Endothelial cell of hepatic sinusoid (primary cell): Measurements from ENCODE around the gene NRF1.

Experiments
- in situ Hi-C: cut with HindIII; loops from 2 replicates; pipeline ENCODE4 v1.10.0; 2017; ENCODE audit warnings: low sequenced_read_pairs

Gene NRF1

DNA sequence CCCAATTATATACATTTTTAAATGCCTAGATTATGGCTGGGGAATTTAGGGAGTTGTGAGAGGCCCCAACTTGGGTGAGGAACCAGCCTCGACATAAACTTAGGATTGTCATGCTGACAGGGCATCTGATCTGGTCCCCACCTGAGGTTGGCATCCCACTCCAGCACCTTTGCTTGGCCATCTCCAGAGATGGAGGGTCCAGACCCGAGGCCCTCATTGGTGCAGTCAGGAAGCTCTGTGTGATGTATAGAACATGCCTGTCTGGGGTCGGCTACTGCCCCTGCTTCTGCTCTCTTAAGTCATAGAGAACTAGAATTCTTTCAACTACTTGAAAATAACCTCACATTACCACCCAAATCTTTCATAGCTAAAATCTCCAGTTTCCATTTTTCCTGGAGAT, 153.8 kb downstream of the NRF1 start:
- in situ Hi-C loops = no loop called here

DNA sequence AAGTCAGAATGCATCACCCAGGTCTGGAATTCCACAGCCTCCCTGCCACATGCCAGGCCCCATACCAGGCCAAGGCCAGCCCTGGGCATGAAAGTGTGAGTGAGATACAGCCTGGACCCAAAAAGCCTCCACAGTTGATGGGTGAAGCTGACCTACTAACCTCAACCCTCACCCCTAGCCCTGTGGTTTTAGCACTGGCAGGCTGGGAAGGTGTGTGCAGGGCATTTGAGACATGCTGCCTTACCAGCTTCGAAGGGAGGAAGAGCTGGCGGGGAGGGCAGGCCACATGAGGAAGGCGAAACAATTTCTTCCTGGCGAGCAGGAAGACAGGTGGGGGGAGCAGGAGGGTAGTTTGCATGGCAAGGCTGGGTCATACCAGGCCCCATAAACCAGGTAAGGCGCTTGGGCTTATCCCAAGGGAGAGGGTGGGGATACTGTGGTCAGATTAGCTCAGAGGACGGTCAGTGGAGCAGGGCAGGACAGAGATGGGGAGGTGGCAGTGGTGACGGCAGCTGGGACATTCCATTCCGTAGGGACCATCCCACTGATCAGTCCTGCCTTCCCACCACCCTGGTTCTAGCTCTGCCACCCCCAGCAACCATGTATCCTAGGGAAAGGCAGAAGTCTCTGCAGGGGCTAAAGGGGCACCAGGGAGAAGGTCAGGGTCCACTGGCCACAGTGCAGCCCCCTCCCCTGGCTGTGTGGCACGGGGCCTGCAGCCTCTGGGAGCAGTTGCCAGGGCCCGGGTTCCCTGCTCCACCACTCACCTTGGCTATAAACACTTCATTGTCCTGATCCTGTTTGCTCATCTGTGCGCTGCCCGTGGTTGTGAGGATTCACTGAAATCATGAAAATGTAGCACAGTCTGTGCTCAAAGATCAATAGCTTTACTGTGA, 155.8 kb downstream of the NRF1 start:
- in situ Hi-C loops = no loop called here

DNA sequence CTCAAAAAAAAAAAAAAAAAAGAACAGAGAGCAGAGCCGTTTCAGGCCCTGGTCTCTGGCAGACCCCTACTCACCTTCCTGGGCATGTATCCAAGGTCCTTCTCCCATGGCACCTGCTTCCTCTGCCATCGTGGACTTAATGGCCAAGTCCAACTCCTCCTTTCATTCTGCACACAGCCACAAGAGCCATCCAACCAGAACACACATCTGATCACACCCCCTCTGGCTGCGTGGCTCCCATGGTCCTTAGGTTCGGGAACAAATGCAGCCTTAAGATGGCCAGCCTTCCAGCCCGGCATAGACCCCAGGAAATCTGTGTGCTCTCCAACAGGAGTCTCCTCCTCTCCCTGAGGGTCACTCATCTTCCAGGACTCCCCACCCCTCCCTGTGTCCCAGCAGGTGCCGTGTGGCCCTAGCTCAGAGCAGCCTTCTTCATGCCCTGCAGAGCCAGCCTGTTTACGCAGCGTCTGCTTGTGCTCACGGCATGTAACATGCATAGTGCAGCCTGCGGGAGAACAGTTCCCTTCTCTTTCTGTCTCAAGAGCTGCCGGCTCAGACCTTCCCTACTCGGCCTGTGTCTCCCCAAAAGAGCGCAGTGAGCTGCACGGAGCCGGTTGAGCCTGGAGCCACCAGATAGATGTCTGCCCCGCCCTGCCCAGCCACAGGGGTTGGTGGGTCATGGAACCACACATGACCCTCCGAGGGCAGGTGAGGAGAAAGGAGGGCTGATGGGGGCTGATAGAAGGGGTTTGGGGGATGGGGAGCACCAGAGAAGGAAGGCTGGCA, 157.3 kb downstream of the NRF1 start:
- in situ Hi-C loops = no loop called here

GRCh38 chr7:129769400-129769774, 157.9 kb downstream of the NRF1 start:
- in situ Hi-C loops = no loop called here

DNA sequence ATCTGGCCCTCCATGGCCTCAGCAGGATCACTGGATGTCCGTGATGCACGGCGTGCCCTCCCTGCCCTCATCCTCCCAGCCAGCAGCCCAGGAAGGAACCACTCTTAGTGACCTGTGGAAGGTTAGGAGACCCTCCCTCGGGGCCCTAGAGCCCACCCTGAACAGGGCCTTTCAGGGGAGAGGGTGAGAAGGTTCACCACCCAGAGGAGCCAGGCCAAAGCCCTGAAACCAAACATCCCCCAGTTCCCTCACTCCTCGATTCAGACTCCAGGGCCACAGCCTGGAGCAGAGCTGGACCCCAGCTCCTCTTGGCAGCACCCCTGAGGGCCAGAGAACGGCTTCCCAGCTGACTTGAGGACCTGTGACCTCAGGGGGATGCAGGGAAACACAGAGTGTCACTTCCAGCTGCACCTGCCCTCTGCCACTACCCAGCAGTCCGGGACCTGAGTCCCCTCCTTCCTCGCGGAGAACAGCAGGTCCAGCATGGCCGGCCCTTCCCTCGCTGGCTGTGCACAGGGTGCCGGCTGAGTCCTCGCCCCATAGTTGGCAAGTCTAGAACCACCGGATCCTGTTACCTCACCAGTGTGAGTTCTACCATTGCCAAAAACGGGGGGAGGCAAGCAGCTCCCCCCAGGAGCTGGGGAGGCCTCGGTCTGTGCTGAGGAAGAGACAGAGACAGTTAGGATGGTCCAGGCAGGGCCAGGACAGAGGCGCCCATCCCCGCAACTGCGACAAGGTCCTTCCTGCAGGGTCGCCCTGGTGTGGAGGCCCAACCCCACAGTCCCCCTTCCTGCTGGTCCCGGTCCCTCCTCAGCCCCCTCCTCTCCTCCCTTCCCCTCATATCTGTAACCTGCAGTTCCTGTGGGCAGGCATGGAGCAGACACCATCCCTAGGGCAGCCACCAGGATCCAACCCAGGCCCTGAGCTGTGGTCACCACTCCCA, 158.6 kb downstream of the NRF1 start:
- in situ Hi-C loops = no loop called here

- in situ Hi-C loops = no loop called here
These were observed 159.8 kb downstream of the NRF1 start for GRCh38 chr7:129771201-129771927.

DNA sequence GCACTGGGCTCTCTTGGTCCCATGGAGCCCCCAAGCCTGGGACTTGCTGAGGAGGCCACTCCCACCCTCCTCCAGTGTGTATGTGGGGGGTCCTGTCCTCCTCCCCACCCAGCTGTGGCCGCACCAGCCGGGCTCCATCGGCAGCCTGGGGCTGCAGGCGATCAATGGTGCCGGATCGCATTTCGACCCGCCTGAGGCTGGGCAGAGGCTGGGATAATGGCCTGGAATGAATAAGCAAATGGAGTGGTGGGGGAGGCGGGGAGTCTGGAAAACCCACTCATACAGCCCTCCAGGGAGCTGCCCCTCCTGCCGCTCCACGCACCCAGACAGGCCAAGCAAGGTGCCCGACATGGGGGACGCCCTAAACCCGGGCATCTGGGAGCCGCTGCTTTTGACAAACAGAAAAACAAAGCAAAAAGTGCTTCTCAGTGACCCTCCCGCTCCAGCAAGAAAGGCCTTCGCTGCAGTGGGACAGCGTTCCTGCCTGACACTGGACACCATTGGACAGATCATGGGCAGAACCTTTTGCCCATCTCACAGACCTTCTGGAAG, 160.5 kb downstream of the NRF1 start:
- in situ Hi-C loops = no loop called here

GRCh38 chr7:129772646-129773280, 161.2 kb downstream of the NRF1 start:
- in situ Hi-C loops = no loop called here

DNA sequence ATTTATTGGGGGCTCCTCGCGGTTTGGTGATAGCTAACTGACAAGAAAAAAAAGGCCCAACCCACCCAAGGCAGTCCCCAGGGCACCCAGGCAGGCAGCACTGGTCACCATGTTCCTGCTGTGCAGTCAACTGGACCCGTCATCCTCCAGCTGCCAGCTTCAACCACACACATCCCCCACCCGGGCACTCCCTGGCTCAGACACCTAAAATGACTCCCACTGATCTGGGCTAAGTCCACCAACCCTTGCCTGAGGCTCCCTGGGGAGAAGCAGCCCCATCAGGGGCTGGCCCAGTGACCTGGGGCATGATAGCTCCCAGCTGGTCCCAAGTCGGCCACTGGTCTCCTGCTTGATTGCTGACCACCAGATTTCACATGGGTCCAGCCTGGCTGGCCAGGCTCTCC, 161.8 kb downstream of the NRF1 start:
- in situ Hi-C loops = no loop called here

DNA sequence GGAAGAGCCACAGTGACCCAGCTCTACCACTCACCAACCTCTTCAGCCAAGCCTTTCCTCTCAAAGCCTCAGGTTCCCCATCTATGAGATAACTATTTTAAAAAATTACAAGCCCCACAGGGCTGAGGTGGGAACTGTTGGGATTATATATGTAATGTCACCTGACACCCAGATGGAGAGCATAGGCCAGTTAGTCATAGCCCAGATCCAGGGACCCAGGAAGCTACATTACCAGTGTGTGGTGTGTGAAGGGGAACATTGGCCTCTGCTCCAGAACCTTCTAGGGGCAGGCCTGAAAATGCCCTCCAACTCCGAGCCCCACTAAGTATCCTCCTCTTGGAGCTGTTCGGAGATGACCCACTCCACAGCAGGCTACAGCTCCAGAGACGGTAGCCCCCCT, 162.4 kb downstream of the NRF1 start:
- in situ Hi-C loops = no loop called here

DNA sequence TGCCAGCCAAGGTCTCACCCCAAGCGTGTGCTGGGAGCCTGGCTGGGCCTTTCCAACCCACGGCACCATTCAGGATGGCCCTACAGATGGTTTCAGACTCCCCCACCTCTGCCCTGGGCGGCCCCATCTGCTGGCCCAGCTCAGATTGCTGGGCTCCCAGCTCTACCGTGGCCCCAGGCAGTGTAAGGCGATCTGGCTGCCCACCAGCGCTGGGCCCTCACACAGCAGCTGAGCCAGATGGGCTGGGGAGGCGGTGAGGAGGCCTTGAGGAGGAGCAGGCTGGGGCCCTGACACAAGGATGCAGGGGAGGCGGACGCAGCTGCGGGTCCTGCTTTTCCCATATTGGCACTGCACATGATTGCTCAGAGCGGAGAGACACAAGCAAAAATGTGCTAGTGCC, 162.8 kb downstream of the NRF1 start:
- in situ Hi-C loops = no loop called here

GRCh38 chr7:129774871-129775694, 163.6 kb downstream of the NRF1 start:
- in situ Hi-C loops = no loop called here

DNA sequence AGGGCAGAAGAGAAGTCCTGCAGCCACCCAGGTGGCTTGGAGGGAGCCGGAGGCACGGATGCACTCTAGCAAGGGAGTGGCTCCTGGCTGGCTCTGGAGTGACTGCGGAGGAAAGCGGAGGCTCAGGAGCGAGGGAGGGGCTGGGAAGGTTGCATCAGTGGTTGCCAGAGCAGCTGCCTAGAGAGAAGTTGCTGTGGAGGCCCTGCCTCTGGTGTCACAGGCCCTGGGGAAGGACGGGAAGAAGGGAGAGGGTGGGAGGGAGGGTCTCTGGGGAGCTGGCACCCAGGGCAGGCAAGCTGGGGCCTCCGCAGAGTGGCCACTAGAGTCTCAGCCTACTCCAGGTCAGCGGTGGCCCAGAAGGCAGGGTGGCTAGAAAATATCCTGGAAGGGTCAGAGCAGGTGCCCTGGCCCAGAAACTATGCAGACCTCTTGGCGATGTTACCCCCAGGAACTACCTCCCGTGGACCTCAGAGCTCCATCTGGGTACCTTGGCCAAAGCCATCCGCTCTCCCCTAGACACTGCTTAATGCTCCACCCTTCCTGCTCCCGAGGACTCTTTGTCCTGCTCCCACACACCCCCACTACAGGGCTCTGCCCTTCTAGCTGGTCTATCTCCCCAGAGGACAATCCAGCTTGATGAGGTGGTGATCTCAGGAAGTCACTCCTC, 164.3 kb downstream of the NRF1 start:
- in situ Hi-C loops = no loop called here

- in situ Hi-C loops = no loop called here
These were observed 164.8 kb downstream of the NRF1 start for GRCh38 chr7:129776362-129776722.

DNA sequence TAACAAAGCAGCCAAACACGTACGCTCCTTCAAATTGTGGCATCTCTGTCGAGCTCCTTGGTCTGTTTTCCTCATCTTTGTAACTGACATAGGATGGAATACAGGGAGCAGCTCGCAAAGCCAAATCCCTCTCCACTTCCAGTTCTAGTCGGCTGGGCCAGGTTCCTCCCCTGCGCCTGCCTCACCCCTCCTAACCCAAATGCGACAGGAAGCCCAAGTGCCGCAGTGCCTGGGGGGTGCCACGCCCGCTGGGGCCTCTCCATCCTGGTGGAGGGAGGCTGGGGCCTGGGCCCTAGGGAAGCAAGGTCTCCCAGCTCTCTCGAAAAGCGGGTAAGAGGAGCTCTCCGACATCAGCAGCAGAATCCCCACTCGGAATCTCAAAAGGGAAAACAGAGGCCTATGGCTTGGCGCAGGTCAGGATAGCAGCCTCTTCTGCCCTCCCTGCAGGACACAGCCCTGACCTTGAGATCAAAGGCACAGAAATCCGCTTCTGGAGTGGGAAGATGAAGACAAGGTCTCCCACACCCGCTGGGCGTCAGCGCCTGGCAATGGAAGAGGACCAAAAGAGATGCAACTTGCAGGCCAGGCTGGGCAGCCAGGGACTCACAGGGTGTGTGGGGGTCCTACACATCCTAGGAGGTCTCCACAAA, 165.8 kb downstream of the NRF1 start:
- in situ Hi-C loops = no loop called here

GRCh38 chr7:129777993-129778769, 166.7 kb downstream of the NRF1 start:
- in situ Hi-C loops = no loop called here
